ENCODE data around the gene LTBP3. TPM values are rescaled to one million over a fixed set of nuclear protein-coding genes. Genes with fewer than 3 reads are reported as not detected.

Gene LTBP3
- total RNA-seq, 6 donors from 2014 or later, result 99.9 to 479 (median 131) TPM

DNA sequence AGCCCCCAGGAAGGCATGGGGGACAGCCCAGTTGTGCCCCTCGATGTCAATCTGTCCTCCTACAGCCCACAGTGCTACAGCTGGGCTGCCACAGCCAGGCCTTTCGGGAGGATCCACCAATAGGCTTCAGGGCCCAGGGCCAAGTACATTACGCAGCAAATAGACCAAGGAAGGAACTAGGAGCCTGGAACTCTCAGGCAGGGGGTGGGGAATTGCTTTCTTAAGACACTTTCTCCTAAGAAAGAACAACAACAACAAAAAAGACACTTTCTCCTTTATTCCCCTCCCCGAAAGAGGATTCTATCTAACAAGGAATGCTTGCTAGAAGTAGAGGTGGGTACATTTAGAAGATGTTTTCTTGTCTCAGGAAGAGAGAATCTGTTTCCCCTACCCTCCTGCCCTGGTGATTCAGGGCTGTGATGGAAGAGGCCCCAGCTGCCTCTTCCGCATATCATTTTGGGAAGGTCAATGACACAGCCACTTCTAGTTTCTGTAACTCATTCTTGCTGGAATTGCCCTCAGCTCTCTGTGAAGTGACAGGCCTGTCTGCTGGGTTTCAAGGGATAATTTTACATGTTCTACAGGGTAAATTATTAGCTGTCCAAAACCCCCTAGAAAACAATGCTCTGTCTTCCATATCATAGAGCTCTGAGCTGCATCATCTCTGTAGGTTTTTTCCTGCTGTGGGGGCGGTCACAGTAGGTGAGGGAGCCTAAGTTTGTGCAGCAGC is 65.4 kb downstream of the LTBP3 start:
- H3K4me1 ChIP-seq, result peaks cover 90 to 93% (median 91%) of the 10 kb centered on the region in 4 donors

DNA sequence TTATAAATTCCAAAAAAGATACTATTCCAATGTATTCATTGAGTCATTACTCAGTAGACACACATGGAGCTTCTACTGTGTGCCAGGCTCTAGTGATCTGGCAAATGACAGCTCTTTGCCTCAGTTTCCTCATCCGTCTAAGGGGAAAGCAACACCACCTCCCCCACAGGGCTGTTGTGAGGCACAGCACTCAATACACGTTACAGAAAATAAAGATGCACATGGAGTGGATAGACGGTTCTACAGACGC is 65.8 kb downstream of the LTBP3 start:
- 48 to 75% methylated on average over 4 of the region's 4 CpGs for WGBS, 2 donors
- Histone ChIP-seq H3K36me3 (no peaks in the 10 kb centered on the region), H3K27ac (peak overlapping the region; percentile 90 to 99 (median 96)), H3K4me1 (peaks cover 92 to 98% (median 93%) of the 10 kb centered on the region in 4 donors), H3K9me3 (no peaks in the 10 kb centered on the region), H3K4me3 (no peak overlapping the region), H3K27me3 (no peaks in the 10 kb centered on the region)
- DNase-seq, result no peak
- ATAC-seq (ENCODE audit: low FRiP score in 2 of 2), result no peak
- TF ChIP-seq, protein P1, sequence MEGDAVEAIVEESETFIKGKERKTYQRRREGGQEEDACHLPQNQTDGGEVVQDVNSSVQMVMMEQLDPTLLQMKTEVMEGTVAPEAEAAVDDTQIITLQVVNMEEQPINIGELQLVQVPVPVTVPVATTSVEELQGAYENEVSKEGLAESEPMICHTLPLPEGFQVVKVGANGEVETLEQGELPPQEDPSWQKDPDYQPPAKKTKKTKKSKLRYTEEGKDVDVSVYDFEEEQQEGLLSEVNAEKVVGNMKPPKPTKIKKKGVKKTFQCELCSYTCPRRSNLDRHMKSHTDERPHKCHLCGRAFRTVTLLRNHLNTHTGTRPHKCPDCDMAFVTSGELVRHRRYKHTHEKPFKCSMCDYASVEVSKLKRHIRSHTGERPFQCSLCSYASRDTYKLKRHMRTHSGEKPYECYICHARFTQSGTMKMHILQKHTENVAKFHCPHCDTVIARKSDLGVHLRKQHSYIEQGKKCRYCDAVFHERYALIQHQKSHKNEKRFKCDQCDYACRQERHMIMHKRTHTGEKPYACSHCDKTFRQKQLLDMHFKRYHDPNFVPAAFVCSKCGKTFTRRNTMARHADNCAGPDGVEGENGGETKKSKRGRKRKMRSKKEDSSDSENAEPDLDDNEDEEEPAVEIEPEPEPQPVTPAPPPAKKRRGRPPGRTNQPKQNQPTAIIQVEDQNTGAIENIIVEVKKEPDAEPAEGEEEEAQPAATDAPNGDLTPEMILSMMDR (IDR thresholded peaks at IDR 0.05), result no peak
- TF ChIP-seq EP300 (IDR thresholded peaks at IDR 0.05), result no peak
- TF ChIP-seq POLR2A (IDR thresholded peaks at IDR 0.05), result no peak
- TF ChIP-seq POLR2AphosphoS5 (IDR thresholded peaks at IDR 0.05), result no peak

More for the DNA sequence above, 65.4 kb downstream of the LTBP3 start:
- H3K27ac ChIP-seq, result peak overlapping the region; percentile 90 to 99 (median 96)
- no peaks in the 10 kb centered on the region for H3K27me3 ChIP-seq
- no peak overlapping the region for H3K4me3 ChIP-seq
- peak in 1 of 2 donors; percentile 92 for DNase-seq
- H3K36me3 ChIP-seq, result no peaks in the 10 kb centered on the region
- 29 to 42% methylated on average over 6 of the region's 6 CpGs for WGBS, 2 donors
- H3K9me3 ChIP-seq, result no peaks in the 10 kb centered on the region
- peak; percentile 9 to 66 for ATAC-seq (ENCODE audit: low FRiP score in 2 of 2)
- TF ChIP-seq POLR2A (IDR thresholded peaks at IDR 0.05), result peak in 1 of 4 donors; percentile 69
- TF ChIP-seq EP300 (IDR thresholded peaks at IDR 0.05), result peak in 3 of 4 donors; percentile 1 to 70 (median 41)
- TF ChIP-seq POLR2AphosphoS5 (IDR thresholded peaks at IDR 0.05), result peak; percentile 87 to 91
- TF ChIP-seq, protein P1 (IDR thresholded peaks at IDR 0.05), result no peak

DNA sequence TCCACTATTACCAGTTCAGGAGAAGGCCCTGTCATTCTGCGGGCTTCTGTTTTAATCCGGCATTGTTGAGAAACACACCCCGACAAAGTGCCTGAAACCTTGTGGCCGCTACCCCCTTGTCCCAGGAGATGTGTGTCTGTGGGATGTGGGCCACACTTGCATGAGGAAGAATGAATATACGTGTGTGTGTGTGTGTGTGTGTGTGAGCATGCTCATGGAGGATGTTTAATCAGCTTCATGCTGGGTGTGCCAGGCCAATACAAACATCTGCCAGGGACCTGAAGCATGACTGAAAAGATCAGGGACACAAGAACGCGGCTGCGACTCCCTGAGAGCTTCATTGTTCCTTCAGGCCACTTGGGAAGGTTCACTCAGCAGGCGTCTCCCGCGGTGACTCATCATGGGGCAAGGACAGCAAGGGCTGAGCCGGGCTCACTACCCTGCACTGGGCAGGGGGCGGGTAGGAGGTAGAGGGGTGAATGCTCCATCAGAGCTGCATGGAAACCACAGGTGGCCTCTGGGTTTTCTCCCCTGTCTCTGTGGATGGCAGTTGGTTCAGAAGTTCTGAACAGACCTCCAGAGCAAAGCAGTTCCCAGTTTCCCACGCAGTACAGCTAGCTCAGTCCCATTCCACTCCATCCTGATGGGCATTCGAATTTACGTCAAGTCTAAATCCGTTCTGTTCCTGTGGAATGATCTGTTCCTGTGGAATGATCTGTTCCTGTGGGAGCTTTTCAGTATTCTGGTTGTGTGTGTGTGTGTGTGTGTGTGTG is 66.4 kb downstream of the LTBP3 start:
- H3K9me3 ChIP-seq, result no peaks in the 10 kb centered on the region
- WGBS, 2 donors, result 35 to 41% methylated on average over 14 to 17 of the region's 17 CpGs
- H3K27me3 ChIP-seq, result no peaks in the 10 kb centered on the region
- TF ChIP-seq EP300 (IDR thresholded peaks at IDR 0.05) (peak in 2 of 4 donors; percentile 44 to 60), POLR2A (IDR thresholded peaks at IDR 0.05) (peak in 2 of 4 donors; percentile 40 to 71), POLR2AphosphoS5 (IDR thresholded peaks at IDR 0.05) (peak; percentile 39 to 91)
- TF ChIP-seq, protein P1 (IDR thresholded peaks at IDR 0.05), result peak in 2 of 6 experiments; percentile 4 to 12
- ATAC-seq (ENCODE audit: low FRiP score in 2 of 2), result peak; percentile 56 to 67
- no peaks in the 10 kb centered on the region for H3K36me3 ChIP-seq
- peak overlapping the region; percentile 90 to 99 (median 96) for H3K27ac ChIP-seq
- DNase-seq, result peak in 1 of 2 donors; percentile 97
- H3K4me1 ChIP-seq, result peaks cover 93 to 100% (median 95%) of the 10 kb centered on the region in 4 donors
- H3K4me3 ChIP-seq, result no peak overlapping the region

DNA sequence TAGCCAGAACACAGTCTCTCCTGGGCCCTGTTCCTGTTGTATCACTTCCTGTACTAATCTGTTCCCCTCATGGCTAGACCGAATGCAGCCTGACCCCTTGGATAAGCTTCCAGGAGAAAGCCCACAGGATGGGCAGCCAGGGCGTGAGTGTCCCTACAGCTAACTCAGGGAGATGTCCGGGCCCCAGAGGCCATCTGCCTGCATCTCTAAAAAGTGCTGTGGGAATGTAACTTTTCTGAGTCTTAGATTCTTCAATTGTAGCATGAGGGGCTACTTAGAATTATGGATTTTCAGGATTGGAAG is 67.0 kb downstream of the LTBP3 start:
- WGBS, 2 donors, result 72 to 76% methylated on average over 3 of the region's 3 CpGs
- Histone ChIP-seq H3K9me3 (no peaks in the 10 kb centered on the region), H3K4me1 (peaks cover 90 to 97% (median 92%) of the 10 kb centered on the region in 4 donors), H3K27me3 (no peaks in the 10 kb centered on the region), H3K36me3 (no peaks in the 10 kb centered on the region), H3K4me3 (no peak overlapping the region), H3K27ac (peak overlapping the region; percentile 90 to 99 (median 96))
- TF ChIP-seq, protein P1 (IDR thresholded peaks at IDR 0.05), result no peak
- no peak for TF ChIP-seq EP300 (IDR thresholded peaks at IDR 0.05)
- no peak for TF ChIP-seq POLR2A (IDR thresholded peaks at IDR 0.05)
- TF ChIP-seq POLR2AphosphoS5 (IDR thresholded peaks at IDR 0.05), result no peak
- ATAC-seq (ENCODE audit: low FRiP score in 2 of 2), result no peak
- DNase-seq, result no peak
